ENCODE results near the gene LCN15. TPM values are rescaled to one million over a fixed set of nuclear protein-coding genes. Genes with fewer than 3 reads are reported as not detected.

The LCN15 gene
- total and polyA plus RNA-seq, 2 of the 4 experiments (the other 2 are of a cell fraction), result not detected

- H2BK15ac ChIP-seq (ENCODE audit: low read depth, low read length), result no peak overlapping the region
- dilution Hi-C loops (cut with HindIII; ENCODE audit: low sequenced_read_pairs, unreplicated experiment), result no loop called here
- H4K8ac ChIP-seq (ENCODE audit: low read depth in 2 of 2, low read length in 2 of 2), result no peak overlapping the region
- H3K4me3 ChIP-seq (ENCODE audit: insufficient read depth, low read depth, low read length), result no peak overlapping the region
- peaks cover 81% of the 10 kb centered on the region for H4K20me1 ChIP-seq (ENCODE audit: insufficient read depth, low read length)
- in situ Hi-C loops (cut with MboI; ENCODE audit: low sequenced_read_pairs), result no loop called here
- TF ChIP-seq RAD21 (IDR thresholded peaks at IDR 0.05; ENCODE audit: low read length) (no peak), CEBPB (IDR thresholded peaks at IDR 0.05; ENCODE audit: low read depth, low read length) (no peak), MXI1 (IDR thresholded peaks at IDR 0.05; ENCODE audit: borderline replicate concordance, low read depth, low read length) (no peak)
- H2BK120ac ChIP-seq (ENCODE audit: low read depth, low read length), result no peak overlapping the region
- H3K9ac ChIP-seq (ENCODE audit: low read depth, low read length), result no peak overlapping the region
- no peak overlapping the region for H3K27ac ChIP-seq (ENCODE audit: insufficient read depth, low read length)
- peaks cover 13 to 58% of the 10 kb centered on the region in 2 experiments for H3K79me1 ChIP-seq (ENCODE audit: low read depth in 1 of 2, low read length in 2 of 2)
- no peak overlapping the region for H4K5ac ChIP-seq (ENCODE audit: low read depth, low read length)
- H3K18ac ChIP-seq (ENCODE audit: low read depth, low read length), result no peak overlapping the region
- H2AK9ac ChIP-seq (replicated peaks; ENCODE audit: low read depth, low read length, poor library complexity), result no peak overlapping the region
- no peak overlapping the region for H3K23ac ChIP-seq (ENCODE audit: low read depth, low read length)
- H3K4me1 ChIP-seq (ENCODE audit: control insufficient read depth, insufficient read depth, low read length), result peaks cover 21% of the 10 kb centered on the region
- intact Hi-C loops (cut with micrococcal nuclease), result no loop called here
- H3K56ac ChIP-seq (ENCODE audit: extremely low read depth, insufficient read depth, low read length), result no peak overlapping the region
- POLR2A ChIA-PET (ENCODE audit: unreplicated experiment), result no interaction called here
- peaks cover 19% of the 10 kb centered on the region for H3K9me1 ChIP-seq (ENCODE audit: insufficient read depth, low read length)
- no peak overlapping the region for H2BK20ac ChIP-seq (ENCODE audit: low read depth, low read length)
- CTCF ChIA-PET, result no interaction called here
- no peak overlapping the region for H3K14ac ChIP-seq (replicated peaks; ENCODE audit: low read depth, low read length)
- DNase-seq (no peak), ATAC-seq (ENCODE audit: low read depth) (no peak)
- no peak overlapping the region for H3K4ac ChIP-seq (ENCODE audit: low read depth, low read length)
- WGBS, 2 experiments (ENCODE audit: extremely low coverage in 2 of 2, insufficient read length in 1 of 2), result 100% methylated on average over 2 of the region's 8 CpGs; no CpG with 5 or more reads in 1 of the 2 experiments
- H3K9me3 ChIP-seq (ENCODE audit: control insufficient read depth, insufficient read depth, low read length), result no peaks in the 10 kb centered on the region
- H2AFZ ChIP-seq (replicated peaks; ENCODE audit: low read length, poor library complexity), result no peak overlapping the region
- peaks cover 51% of the 10 kb centered on the region for H3K36me3 ChIP-seq (ENCODE audit: control insufficient read depth, insufficient read depth, low read length)
- no peak overlapping the region for H4K91ac ChIP-seq (ENCODE audit: insufficient read depth, low read depth, low read length)
- H2BK5ac ChIP-seq (ENCODE audit: low read depth, low read length, poor library complexity, severe bottlenecking), result no peak overlapping the region
- no peak overlapping the region for H2AK5ac ChIP-seq (ENCODE audit: low read depth, low read length)
- no peak overlapping the region for H3K4me2 ChIP-seq (ENCODE audit: low read depth, low read length)
- H3K27me3 ChIP-seq (ENCODE audit: control insufficient read depth, insufficient read depth, low read length), result no peaks in the 10 kb centered on the region
- BruUV-seq (replicated peaks), result no TSS peak
Measured at GRCh38 chr9:136723989-136724388, 40.3 kb downstream of the LCN15 start.

Data from IMR-90 (cell line).